ENCODE data around the gene TRIM14.

Gene TRIM14

DNA sequence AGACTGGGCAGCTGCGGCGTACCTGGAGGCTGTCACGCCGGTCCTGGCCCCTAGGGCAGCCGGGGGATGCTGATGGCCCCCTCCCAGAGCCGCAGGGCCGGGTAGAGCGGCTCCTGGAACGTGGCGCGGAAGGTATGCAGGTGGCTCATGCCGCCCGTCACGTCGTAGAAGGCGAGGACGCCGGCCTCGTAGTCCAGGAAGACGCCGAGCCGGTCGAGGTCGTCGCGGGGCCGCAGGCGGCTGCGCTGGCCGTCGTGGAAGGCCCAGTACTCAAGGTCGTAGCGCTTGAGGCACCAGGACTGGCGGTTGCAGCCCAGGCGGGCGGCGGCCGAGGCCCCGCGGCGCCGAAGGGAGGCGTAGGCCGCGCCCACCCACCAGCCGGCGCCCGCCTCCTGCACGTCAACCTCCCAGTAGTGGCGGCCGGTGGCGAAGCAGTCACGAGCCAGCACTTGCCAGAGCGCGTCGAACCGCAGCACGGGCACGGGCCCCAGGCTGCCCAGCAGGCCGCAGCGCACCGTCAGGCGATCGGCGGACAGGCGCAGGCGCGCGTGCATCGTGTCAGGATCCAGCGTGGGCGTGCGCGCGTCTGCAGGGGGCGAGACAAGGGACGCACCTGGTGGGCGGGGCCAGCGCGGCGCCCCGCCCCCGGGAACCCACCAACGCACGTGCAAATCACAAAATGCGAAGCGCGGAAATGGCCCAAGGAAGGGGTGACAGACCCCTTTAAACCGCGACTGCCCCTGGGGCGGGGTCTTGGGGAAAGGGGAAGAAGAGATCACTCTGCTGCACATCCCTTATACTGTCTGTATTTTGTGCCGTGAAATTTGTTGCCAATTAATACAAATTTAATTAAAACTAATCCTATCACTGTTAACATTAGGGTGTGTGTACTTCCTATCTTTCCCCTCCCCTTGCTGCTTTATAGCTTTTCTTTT lies 31.3 kb downstream of the TRIM14 start:
- DNase-seq (ENCODE audit: low read depth) = no peak
- in situ Hi-C loops (cut with HindIII; ENCODE audit: low sequenced_read_pairs) = no loop called here
- peak overlapping the region; percentile 33 for H3K4me3 ChIP-seq (ENCODE audit: low read depth, low read length)
- TF ChIP-seq CTCF (IDR thresholded peaks at IDR 0.05; ENCODE audit: low read depth, low read length, missing control alignments) = no peak

DNA sequence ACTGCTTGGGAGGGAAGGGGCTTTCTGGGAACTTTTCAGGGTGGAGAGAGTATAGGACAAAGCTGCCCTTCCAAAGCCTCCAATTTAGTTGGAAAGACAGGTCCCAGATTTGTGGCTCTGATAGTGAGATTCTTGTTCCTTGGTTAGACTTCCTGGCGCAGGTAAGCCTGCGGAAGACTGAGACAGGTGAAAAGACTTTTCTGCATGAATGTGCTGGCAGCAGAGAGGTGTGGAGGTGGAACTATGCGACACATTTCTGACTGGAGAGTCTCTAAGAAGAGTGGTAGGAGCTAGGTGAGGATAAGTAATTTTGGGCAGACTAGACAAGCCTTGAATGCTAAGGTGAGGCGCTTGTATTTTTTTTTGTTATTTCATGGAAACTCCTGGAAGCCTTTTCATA lies 32.6 kb downstream of the TRIM14 start:
- in situ Hi-C loops (cut with HindIII; ENCODE audit: low sequenced_read_pairs) = no loop called here
- H3K4me3 ChIP-seq (ENCODE audit: low read depth, low read length) = no peak overlapping the region
- DNase-seq (ENCODE audit: low read depth) = no peak
- TF ChIP-seq CTCF (IDR thresholded peaks at IDR 0.05; ENCODE audit: low read depth, low read length, missing control alignments) = no peak

DNA sequence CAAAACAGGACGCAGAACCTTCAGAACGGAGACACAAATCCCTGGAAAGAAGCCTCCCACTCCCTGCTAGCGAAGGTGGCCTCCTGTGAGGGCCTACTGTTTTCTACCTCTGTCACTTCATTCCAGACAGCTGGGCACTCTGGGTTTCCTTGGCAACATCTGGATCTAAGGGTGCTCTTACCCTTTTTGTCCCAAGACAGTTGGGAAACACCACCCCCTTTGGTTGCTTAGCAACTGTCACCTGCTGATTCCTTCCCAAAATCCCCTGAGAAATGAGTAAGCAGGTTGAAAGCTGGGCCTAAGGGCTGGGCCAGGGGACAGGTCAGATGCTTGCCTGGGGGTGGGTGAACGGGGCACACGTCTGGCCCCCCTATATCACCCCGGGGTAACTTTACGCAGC lies 33.1 kb downstream of the TRIM14 start:
- in situ Hi-C loops (cut with HindIII; ENCODE audit: low sequenced_read_pairs) = no loop called here
- no peak for TF ChIP-seq CTCF (IDR thresholded peaks at IDR 0.05; ENCODE audit: low read depth, low read length, missing control alignments)
- H3K4me3 ChIP-seq (ENCODE audit: low read depth, low read length) = no peak overlapping the region
- DNase-seq (ENCODE audit: low read depth) = no peak

DNA sequence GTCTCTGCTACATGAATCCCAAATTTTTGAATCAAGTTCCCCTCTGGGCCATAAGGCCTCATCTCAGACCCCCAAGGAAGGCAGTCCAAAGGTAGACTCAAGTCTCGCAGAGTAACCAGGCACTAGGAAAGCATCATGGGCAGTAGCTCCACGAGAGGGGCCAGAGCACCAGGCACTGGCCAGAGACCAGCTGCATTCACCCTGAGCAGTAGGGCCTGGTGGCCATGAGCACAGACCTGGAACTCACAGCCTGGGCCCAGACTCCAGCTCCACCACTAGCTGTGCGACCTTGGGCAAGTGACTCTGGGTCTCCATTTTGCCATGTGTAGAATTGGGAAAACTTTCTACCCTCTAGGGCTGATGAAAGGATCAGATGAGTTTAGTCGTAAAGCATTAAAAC lies 34.0 kb downstream of the TRIM14 start:
- in situ Hi-C loops (cut with HindIII; ENCODE audit: low sequenced_read_pairs) = no loop called here
- no peak for DNase-seq (ENCODE audit: low read depth)
- no peak overlapping the region for H3K4me3 ChIP-seq (ENCODE audit: low read depth, low read length)
- no peak for TF ChIP-seq CTCF (IDR thresholded peaks at IDR 0.05; ENCODE audit: low read depth, low read length, missing control alignments)

DNA sequence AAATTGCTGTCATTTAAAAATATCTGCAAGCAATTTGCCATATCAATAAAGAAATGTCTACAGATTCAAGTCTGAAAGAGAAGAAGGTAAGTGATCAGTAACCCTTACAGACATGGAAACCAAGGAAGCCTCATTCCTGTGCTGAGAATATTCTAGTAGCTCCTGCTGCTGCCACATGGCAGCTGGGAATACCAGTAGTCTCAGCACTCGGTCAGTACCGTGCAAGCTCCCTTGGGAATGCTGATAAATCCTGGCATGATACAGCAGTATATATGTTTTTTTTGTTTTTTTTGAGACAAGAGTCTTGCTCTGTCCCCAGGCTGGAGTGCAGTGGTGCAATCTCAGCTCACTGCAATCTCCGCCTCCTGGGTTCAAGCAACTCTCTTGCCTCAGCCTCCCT lies 34.6 kb downstream of the TRIM14 start:
- in situ Hi-C loops (cut with HindIII; ENCODE audit: low sequenced_read_pairs) = no loop called here
- DNase-seq (ENCODE audit: low read depth) = no peak

DNA sequence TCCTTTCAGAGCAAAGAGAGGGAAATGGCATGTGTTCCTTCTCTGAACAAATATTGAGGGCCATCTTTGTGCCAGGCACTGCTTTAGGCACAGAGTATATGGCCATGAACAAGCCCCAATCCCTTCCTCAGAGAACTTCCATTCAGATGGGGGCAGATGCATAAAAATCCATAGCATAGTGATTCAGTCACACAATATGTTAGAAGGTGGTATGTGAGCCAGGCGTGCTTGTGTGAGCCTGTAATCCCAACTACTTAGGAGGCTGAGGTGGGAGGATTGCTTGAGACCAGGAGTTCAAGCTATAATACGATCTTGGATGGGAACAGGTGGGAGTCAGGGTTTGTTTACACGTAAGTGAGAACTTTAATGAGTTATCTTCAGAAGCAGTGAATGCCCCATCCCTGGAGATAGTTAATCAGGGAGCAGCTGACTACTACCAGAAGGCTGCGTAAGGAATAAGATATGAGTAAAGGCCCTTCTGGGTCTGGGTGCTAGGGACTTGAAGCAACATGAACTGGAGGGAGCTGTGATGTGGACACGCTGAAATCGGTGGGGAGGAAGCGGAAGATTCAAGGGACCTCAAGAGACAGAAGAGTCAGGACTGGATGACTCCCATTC lies 35.3 kb downstream of the TRIM14 start:
- H3K4me3 ChIP-seq (ENCODE audit: low read depth, low read length) = no peak overlapping the region
- in situ Hi-C loops (cut with HindIII; ENCODE audit: low sequenced_read_pairs) = no loop called here
- no peak for TF ChIP-seq CTCF (IDR thresholded peaks at IDR 0.05; ENCODE audit: low read depth, low read length, missing control alignments)
- no peak for DNase-seq (ENCODE audit: low read depth)

More for the DNA sequence above, 34.6 kb downstream of the TRIM14 start:
- no peak for TF ChIP-seq CTCF (IDR thresholded peaks at IDR 0.05; ENCODE audit: low read depth, low read length, missing control alignments)
- H3K4me3 ChIP-seq (ENCODE audit: low read depth, low read length) = no peak overlapping the region

All from astrocyte of the cerebellum (primary cell).